Astrocyte of the spinal cord (primary cell): ENCODE data around the gene HEYL.

Experiments
- DNase-seq: peaks from one replicate; pipeline ENCODE4 v3.0.0; 2011; ENCODE audit warnings: low read depth, low spot score
- H3K4me3 ChIP-seq: 2 replicates; pipeline ENCODE4 v1.5.1; 2011; ENCODE audit warnings: low read depth, mild to moderate bottlenecking, low read length, moderate library complexity
- CTCF ChIP-seq: IDR thresholded peaks from 2 replicates; pipeline ENCODE4 v1.5.1; 2012; ENCODE audit warnings: low read depth, mild to moderate bottlenecking, low read length, inconsistent platforms
- in situ Hi-C: cut with HindIII; loops from 2 replicates; pipeline ENCODE4 v1.10.0; 2017; ENCODE audit warnings: low sequenced_read_pairs

Gene HEYL

GRCh38 chr1:39638965-39639304 lies 508 bp downstream of the HEYL start:
- H3K4me3 ChIP-seq = no peak overlapping the region
- in situ Hi-C loops = no loop called here
- no peak for DNase-seq
- no peak for TF ChIP-seq CTCF

- no peak overlapping the region for H3K4me3 ChIP-seq
- in situ Hi-C loops = no loop called here
- DNase-seq = no peak
- no peak for TF ChIP-seq CTCF
These were observed 2.1 kb downstream of the HEYL start for GRCh38 chr1:39637361-39637760.

- H3K4me3 ChIP-seq = no peak overlapping the region
- in situ Hi-C loops = no loop called here
- TF ChIP-seq CTCF = no peak
- DNase-seq = no peak
These were observed 3.6 kb downstream of the HEYL start for GRCh38 chr1:39635871-39636210.

DNA sequence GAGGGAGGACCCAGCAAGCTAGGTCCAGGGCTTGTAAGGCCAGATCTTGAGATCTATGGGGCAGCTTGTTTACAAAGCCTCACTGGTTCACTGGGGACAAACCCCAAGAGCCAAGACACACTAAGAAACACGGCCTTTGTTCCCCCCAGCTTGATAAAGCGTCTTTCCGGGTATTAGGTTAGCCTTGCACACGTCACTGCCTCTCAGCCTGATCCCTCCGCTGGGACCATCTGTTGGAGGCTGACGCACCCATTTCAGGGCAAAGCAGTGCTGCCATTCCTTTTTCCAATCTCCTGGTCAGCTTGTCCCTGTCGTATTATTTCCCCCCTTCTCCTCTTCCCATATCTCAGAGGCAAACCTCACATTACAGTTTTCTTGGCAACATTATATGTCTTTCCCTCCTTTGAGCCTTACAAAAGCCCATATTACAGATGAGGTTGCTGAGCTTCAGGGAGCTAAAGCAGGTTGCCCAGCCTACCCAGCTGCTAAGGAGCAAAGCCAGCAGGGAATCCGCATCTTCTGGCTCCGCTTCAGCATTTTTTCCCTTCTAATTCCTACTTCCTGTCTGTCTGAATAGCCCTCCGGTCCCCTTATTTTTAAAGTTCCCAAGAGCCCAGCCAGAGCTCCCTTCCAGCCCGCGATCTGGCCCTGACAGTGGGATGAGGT lies 4.1 kb downstream of the HEYL start:
- no peak for TF ChIP-seq CTCF
- no peak for DNase-seq
- in situ Hi-C loops = no loop called here
- no peak overlapping the region for H3K4me3 ChIP-seq

DNA sequence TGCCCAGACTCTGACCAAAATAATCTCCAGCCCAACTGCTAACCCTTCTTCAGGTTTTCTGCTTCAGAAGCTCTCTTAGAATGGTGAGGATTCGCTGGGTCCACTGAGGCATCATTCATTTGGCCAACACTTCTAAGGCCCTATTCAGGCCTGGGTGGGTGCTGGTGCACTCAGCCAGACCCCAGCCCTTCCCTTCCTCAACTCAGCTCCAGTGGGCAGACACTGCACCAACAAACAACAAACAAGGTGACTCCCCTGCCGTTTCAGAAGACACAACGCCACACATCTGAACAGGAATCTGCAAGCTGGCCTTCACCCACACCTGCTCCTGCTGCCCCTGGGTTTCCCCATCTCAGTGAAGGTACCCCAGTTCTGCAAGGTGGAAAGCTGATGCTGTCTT lies 6.0 kb downstream of the HEYL start:
- in situ Hi-C loops = no loop called here
- TF ChIP-seq CTCF = no peak
- no peak overlapping the region for H3K4me3 ChIP-seq

DNA sequence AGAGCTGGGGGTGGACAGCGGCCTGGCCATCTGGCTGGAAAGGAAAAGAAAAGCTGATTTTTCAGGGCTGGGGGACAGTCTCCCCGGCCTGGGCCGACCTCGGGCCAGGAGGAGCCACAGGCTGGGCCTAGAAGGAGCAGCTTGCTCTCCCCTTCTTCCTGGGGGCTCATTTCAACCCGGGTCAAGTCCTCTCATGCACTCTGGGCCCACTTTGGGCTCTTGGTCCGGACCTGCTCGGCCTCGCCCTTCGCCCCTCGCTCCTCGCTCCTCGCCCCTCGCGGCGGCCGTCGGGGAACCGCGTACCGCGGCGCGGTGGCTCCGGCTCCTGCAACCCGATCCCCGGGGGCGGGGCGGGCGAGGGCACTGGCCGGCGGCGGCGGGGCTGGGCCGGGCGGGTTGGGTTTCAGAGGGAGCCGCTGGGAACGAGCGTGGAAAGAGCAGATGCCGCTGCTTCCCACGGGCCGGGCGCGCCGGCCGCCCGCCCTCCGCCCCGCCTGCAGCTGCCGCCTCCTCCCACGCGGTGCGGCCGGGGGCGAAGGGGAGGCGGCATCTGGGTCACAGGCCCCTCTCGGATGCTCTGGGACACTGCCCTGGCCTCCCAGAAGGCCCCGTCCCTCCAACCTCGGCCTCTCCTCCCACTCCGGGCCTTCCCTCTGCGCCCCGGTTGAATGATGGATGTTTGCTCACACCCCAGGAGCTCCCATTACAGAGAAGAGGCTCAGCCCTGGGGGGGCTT lies 6.6 kb downstream of the HEYL start:
- H3K4me3 ChIP-seq = no peak overlapping the region
- no peak for TF ChIP-seq CTCF
- in situ Hi-C loops = no loop called here
- DNase-seq = peak; percentile 53

More for the DNA sequence above, 6.0 kb downstream of the HEYL start:
- no peak for DNase-seq

DNA sequence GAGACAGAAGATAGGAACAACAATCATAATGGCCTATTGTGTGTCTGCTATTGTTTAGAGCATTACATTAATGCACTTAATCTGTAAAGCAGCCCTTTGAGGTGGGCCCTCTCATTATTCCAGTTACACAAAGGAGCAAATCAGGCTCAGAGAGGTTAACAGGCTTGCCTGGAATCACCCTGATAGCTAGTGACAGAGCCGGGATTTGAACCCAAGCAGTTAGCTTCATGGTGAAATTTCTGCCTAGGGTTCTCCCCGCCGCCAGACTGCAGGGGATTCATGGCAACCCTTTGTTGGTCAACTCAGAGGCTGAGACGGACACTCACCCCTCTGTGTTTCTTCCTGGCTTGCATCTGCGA lies 7.1 kb downstream of the HEYL start:
- no peak for TF ChIP-seq CTCF
- no peak for DNase-seq
- in situ Hi-C loops = no loop called here

More for the DNA sequence above, 7.1 kb downstream of the HEYL start:
- H3K4me3 ChIP-seq = no peak overlapping the region
